DOHH2 (cell line): ENCODE measurements around the gene SLC25A30.

Experiments used
- H3F3A ChIP-seq: fragments of 200-600 bp; sonication (generic), shearing (Covaris generic); 2 replicates; pipeline ENCODE4 v1.6.0; 2016; ENCODE audit warnings: antibody characterized with exemption, mild to moderate bottlenecking; ENCODE audit not compliant: control insufficient read depth, insufficient read depth
- H3K27ac ChIP-seq: fragments of 200-600 bp; sonication (generic); 2 replicates; pipeline ENCODE4 v1.5.1; 2014; ENCODE audit warnings: low read depth, mild to moderate bottlenecking, low read length, moderate library complexity
- H3K27me3 ChIP-seq: fragments of 200-600 bp; sonication (generic); 2 replicates; pipeline ENCODE4 v1.6.1; 2014; ENCODE audit warnings: mild to moderate bottlenecking, low read length, mixed read lengths; ENCODE audit not compliant: control insufficient read depth
- H3K36me3 ChIP-seq: fragments of 200-600 bp; sonication (generic); 2 replicates; pipeline ENCODE4 v1.6.1; 2014; ENCODE audit warnings: mild to moderate bottlenecking, low read length, moderate library complexity, mixed read lengths; ENCODE audit not compliant: control insufficient read depth
- H3K4me1 ChIP-seq: fragments of 200-600 bp; sonication (generic); 2 replicates; pipeline ENCODE4 v1.6.1; 2014; ENCODE audit warnings: mild to moderate bottlenecking, low read length, mixed read lengths; ENCODE audit not compliant: control insufficient read depth
- H3K4me2 ChIP-seq: fragments of 200-600 bp; sonication (generic); 2 replicates; pipeline ENCODE4 v1.6.0; 2014; ENCODE audit warnings: mild to moderate bottlenecking, low read length, moderate library complexity
- H3K4me3 ChIP-seq: fragments of 200-600 bp; sonication (generic); 2 replicates; pipeline ENCODE4 v1.5.1; 2014; ENCODE audit warnings: mild to moderate bottlenecking, low read length, mixed read lengths
- H3K79me2 ChIP-seq: fragments of 200-600 bp; sonication (generic); 2 replicates; pipeline ENCODE4 v1.6.1; 2014; ENCODE audit warnings: mild to moderate bottlenecking, low read length, mixed read lengths; ENCODE audit not compliant: control insufficient read depth
- H3K9me2 ChIP-seq: fragments of 200-600 bp; sonication (generic); replicated peaks from 2 replicates; pipeline ENCODE4 v1.6.1; 2014; ENCODE audit warnings: mild to moderate bottlenecking, low read length, mixed read lengths; ENCODE audit not compliant: control insufficient read depth
- H3K9me3 ChIP-seq: fragments of 200-600 bp; sonication (generic); 2 replicates; pipeline ENCODE4 v1.6.1; 2014; ENCODE audit warnings: antibody characterized with exemption, low read length, mixed read lengths; ENCODE audit not compliant: control insufficient read depth, insufficient read depth
- H4K20me1 ChIP-seq: fragments of 200-600 bp; sonication (generic); 2 replicates; pipeline ENCODE4 v1.6.0; 2014; ENCODE audit warnings: low read depth, mild to moderate bottlenecking, antibody characterized with exemption, low read length, moderate library complexity; ENCODE audit not compliant: control insufficient read depth, insufficient read depth
- EZH2phosphoT487 ChIP-seq: fragments of 200-600 bp; sonication (generic); IDR thresholded peaks from 2 replicates; pipeline ENCODE4 v1.6.1; 2017; ENCODE audit warnings: borderline replicate concordance, mild to moderate bottlenecking, antibody characterized with exemption, low read length, moderate library complexity, mixed read lengths
- TF ChIP-seq, protein P1 (sequence below): fragments of 200-600 bp; sonication (generic); IDR thresholded peaks from one replicate; pipeline ENCODE4 v1.5.1; 2014; ENCODE audit warnings: antibody characterized with exemption, mild to moderate bottlenecking, low read depth, low read length; ENCODE audit not compliant: poor library complexity, severe bottlenecking

Gene SLC25A30

DNA sequence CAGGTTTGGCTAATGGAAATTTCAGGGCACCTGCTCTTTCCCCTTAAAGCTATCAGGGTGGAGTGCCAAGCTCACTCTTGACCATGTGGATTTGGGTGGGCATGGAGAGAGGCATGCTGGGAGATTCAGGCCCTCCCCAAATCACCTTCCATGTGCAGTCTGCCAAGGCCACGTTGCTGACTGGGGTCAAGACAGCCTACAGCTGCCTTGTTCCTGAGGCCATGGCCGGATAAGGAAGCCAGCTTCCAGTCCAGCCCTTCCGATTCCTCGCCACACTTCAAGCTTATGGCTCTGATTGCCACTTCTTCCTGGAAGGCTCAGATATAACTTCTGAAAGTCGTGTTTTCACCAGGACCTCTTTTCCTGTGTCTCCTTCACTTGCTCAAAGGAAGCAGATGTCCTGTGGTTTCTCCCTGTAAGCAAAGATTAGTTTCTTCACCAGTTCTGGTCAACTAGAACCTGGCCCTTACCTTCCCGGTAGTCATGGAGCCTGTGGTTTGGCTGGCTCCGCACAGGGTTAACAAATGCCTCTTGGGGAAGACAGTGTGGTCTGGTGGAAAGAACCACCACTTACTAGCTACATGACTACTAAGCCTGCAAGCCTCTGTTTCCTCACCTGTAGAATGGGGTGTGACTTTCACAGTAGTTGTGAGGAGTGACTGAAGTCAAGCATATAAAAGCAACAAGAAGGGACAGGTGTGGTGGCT, 61.1 kb downstream of the SLC25A30 start:
- no peaks in the 10 kb centered on the region for H3K36me3 ChIP-seq
- H3K27ac ChIP-seq, result no peak overlapping the region
- H3K4me1 ChIP-seq, result peaks cover 4% of the 10 kb centered on the region; the same call in 1 of the 2 replicates
- H3K4me2 ChIP-seq, result no peak overlapping the region
- H3K79me2 ChIP-seq, result no peaks in the 10 kb centered on the region
- H3K9me3 ChIP-seq, result no peaks in the 10 kb centered on the region
- no peak overlapping the region for H3K4me3 ChIP-seq
- no peaks in the 10 kb centered on the region for H4K20me1 ChIP-seq
- no peaks in the 10 kb centered on the region for H3F3A ChIP-seq
- TF ChIP-seq EZH2phosphoT487, result no peak
- TF ChIP-seq, protein P1, sequence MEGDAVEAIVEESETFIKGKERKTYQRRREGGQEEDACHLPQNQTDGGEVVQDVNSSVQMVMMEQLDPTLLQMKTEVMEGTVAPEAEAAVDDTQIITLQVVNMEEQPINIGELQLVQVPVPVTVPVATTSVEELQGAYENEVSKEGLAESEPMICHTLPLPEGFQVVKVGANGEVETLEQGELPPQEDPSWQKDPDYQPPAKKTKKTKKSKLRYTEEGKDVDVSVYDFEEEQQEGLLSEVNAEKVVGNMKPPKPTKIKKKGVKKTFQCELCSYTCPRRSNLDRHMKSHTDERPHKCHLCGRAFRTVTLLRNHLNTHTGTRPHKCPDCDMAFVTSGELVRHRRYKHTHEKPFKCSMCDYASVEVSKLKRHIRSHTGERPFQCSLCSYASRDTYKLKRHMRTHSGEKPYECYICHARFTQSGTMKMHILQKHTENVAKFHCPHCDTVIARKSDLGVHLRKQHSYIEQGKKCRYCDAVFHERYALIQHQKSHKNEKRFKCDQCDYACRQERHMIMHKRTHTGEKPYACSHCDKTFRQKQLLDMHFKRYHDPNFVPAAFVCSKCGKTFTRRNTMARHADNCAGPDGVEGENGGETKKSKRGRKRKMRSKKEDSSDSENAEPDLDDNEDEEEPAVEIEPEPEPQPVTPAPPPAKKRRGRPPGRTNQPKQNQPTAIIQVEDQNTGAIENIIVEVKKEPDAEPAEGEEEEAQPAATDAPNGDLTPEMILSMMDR, result no peak
- no peaks in the 10 kb centered on the region for H3K27me3 ChIP-seq
- H3K9me2 ChIP-seq, result no peaks in the 10 kb centered on the region

DNA sequence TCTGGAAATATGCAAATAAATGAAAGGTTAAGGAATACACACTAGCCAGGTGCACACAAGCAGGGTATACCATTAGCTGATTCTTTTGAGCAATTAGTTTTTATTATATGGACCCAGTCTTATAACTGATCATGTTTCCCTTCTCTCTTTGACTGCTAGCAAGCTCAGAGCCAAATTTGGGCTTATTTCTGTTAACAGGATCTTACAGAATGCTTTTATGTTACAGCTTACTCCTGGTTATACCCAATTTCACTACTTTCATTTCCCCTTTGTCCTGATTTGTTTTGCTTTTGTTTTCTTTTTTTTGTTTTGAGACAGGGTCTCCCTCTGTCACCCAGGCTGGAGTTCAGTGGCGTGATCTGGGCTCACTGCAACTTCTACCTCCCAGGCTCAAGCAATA, 64.3 kb downstream of the SLC25A30 start:
- Histone ChIP-seq H3K79me2 (no peaks in the 10 kb centered on the region), H3K27ac (no peak overlapping the region), H3K4me2 (no peak overlapping the region), H4K20me1 (no peaks in the 10 kb centered on the region), H3K36me3 (no peaks in the 10 kb centered on the region), H3F3A (no peaks in the 10 kb centered on the region), H3K4me3 (no peak overlapping the region), H3K9me3 (no peaks in the 10 kb centered on the region), H3K9me2 (no peaks in the 10 kb centered on the region), H3K27me3 (no peaks in the 10 kb centered on the region), H3K4me1 (peaks cover 4% of the 10 kb centered on the region; the same call in 1 of the 2 replicates)
- TF ChIP-seq, protein P1, result no peak
- no peak for TF ChIP-seq EZH2phosphoT487

DNA sequence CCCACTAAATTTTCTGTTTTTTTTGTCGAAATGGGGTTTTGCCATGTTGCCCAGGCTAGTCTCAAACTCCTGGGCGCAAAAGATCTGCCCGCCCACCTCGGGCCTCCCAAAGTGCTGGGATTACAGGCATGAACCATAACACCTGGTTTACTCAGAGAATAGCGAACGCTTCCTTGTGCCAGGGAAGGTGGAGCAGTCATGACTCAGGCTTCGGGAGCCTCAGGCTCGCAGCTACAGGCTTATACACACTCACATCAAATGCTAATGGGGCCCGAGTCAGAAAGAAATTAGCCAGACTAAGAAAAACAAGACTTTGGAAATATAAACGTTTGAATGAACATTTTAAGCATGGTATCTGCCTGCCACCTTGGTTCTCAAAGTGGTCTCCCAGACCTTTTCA, 66.1 kb downstream of the SLC25A30 start:
- Histone ChIP-seq H3K27ac (no peak overlapping the region), H4K20me1 (no peaks in the 10 kb centered on the region), H3K79me2 (no peaks in the 10 kb centered on the region), H3K27me3 (no peaks in the 10 kb centered on the region), H3K9me2 (no peaks in the 10 kb centered on the region), H3K9me3 (no peaks in the 10 kb centered on the region), H3K4me3 (no peak overlapping the region), H3K4me1 (peaks cover 4% of the 10 kb centered on the region; the same call in 1 of the 2 replicates), H3K4me2 (no peak overlapping the region), H3K36me3 (no peaks in the 10 kb centered on the region), H3F3A (no peaks in the 10 kb centered on the region)
- TF ChIP-seq EZH2phosphoT487, result no peak
- TF ChIP-seq, protein P1, result no peak
